ENCODE measurements around the gene PROKR1. TPM values are rescaled to one million over a fixed set of nuclear protein-coding genes. Genes with fewer than 3 reads are reported as not detected.

Gene PROKR1
- total and polyA plus RNA-seq, 2 of the 4 experiments (the other 2 are of a cell fraction) = not detected

GRCh38 chr2:68684197-68684596, 40.8 kb downstream of the PROKR1 start:
- H4K91ac ChIP-seq (ENCODE audit: insufficient read depth, low read depth, low read length) = no peak overlapping the region
- peaks cover 14% of the 10 kb centered on the region for H3K27me3 ChIP-seq (ENCODE audit: control insufficient read depth, insufficient read depth, low read length)
- H2BK20ac ChIP-seq (ENCODE audit: low read depth, low read length) = no peak overlapping the region
- H3K4me2 ChIP-seq (ENCODE audit: low read depth, low read length) = no peak overlapping the region
- no peak overlapping the region for H2BK5ac ChIP-seq (ENCODE audit: low read depth, low read length, poor library complexity, severe bottlenecking)
- H4K20me1 ChIP-seq (ENCODE audit: insufficient read depth, low read length) = no peaks in the 10 kb centered on the region
- H3K4me1 ChIP-seq (ENCODE audit: control insufficient read depth, insufficient read depth, low read length) = no peaks in the 10 kb centered on the region
- H3K27ac ChIP-seq (ENCODE audit: insufficient read depth, low read length) = no peak overlapping the region
- H3K23ac ChIP-seq (ENCODE audit: low read depth, low read length) = no peak overlapping the region
- DNase-seq (no peak), ATAC-seq (ENCODE audit: low read depth) (no peak)
- H3K9ac ChIP-seq (ENCODE audit: low read depth, low read length) = no peak overlapping the region
- no peak overlapping the region for H2BK120ac ChIP-seq (ENCODE audit: low read depth, low read length)
- no peaks in the 10 kb centered on the region for H3K9me1 ChIP-seq (ENCODE audit: insufficient read depth, low read length)
- H2BK15ac ChIP-seq (ENCODE audit: low read depth, low read length) = no peak overlapping the region
- BruUV-seq (replicated peaks) = no TSS peak
- TF ChIP-seq NFE2L2 (IDR thresholded peaks at IDR 0.05; ENCODE audit: low read depth, low read length) (no peak), MAZ (IDR thresholded peaks at IDR 0.05; ENCODE audit: borderline replicate concordance, low read depth, low read length) (no peak), FOS (IDR thresholded peaks at IDR 0.05; ENCODE audit: low read depth, low read length) (no peak), USF2 (IDR thresholded peaks at IDR 0.05; ENCODE audit: low read depth, low read length) (no peak), MXI1 (IDR thresholded peaks at IDR 0.05; ENCODE audit: borderline replicate concordance, low read depth, low read length) (no peak), RFX5 (IDR thresholded peaks at IDR 0.05; ENCODE audit: low read depth, low read length) (no peak), RAD21 (IDR thresholded peaks at IDR 0.05; ENCODE audit: low read length) (no peak), MAFK (IDR thresholded peaks at IDR 0.05; ENCODE audit: low read depth, low read length) (no peak), ELK1 (IDR thresholded peaks at IDR 0.05; ENCODE audit: borderline replicate concordance, low read depth, low read length) (no peak), POLR2A (IDR thresholded peaks at IDR 0.05; ENCODE audit: low read depth, low read length) (no peak), CEBPB (IDR thresholded peaks at IDR 0.05; ENCODE audit: low read depth, low read length) (no peak), BHLHE40 (IDR thresholded peaks at IDR 0.05; ENCODE audit: low read depth, low read length) (no peak), SMC3 (IDR thresholded peaks at IDR 0.05; ENCODE audit: low read depth, low read length) (no peak), CTCF (conservative IDR thresholded peaks at IDR 0.05; ENCODE audit: low read depth, low read length) (no peak), CHD1 (IDR thresholded peaks at IDR 0.05; ENCODE audit: low read depth, low read length) (no peak), RCOR1 (IDR thresholded peaks at IDR 0.05; ENCODE audit: insufficient replicate concordance, low read length) (no peak)
- H2AK5ac ChIP-seq (ENCODE audit: low read depth, low read length) = no peak overlapping the region
- H3K4ac ChIP-seq (ENCODE audit: low read depth, low read length) = no peak overlapping the region
- H3K14ac ChIP-seq (replicated peaks; ENCODE audit: low read depth, low read length) = no peak overlapping the region
- no peak overlapping the region for H3K56ac ChIP-seq (ENCODE audit: extremely low read depth, insufficient read depth, low read length)
- H3K79me1 ChIP-seq (ENCODE audit: low read depth in 1 of 2, low read length in 2 of 2) = no peaks in the 10 kb centered on the region
- intact Hi-C loops (cut with micrococcal nuclease) (no loop called here), in situ Hi-C loops (cut with MboI; ENCODE audit: low sequenced_read_pairs) (no loop called here), dilution Hi-C loops (cut with HindIII; ENCODE audit: low sequenced_read_pairs, unreplicated experiment) (no loop called here)
- no CpG with 5 or more reads among the region's 2 CpGs for WGBS, 2 experiments (ENCODE audit: extremely low coverage in 2 of 2, insufficient read length in 1 of 2)
- H2AK9ac ChIP-seq (replicated peaks; ENCODE audit: low read depth, low read length, poor library complexity) = no peak overlapping the region
- ChIA-PET CTCF (no interaction called here), POLR2A (ENCODE audit: unreplicated experiment) (no interaction called here)
- H3K18ac ChIP-seq (ENCODE audit: low read depth, low read length) = no peak overlapping the region
- H2AFZ ChIP-seq (replicated peaks; ENCODE audit: low read length, poor library complexity) = no peak overlapping the region
- H4K8ac ChIP-seq (ENCODE audit: low read depth in 2 of 2, low read length in 2 of 2) = no peak overlapping the region
- H3K36me3 ChIP-seq (ENCODE audit: control insufficient read depth, insufficient read depth, low read length) = no peaks in the 10 kb centered on the region
- no peak overlapping the region for H4K5ac ChIP-seq (ENCODE audit: low read depth, low read length)
- H3K9me3 ChIP-seq (ENCODE audit: control insufficient read depth, insufficient read depth, low read length) = no peaks in the 10 kb centered on the region
- H3K4me3 ChIP-seq (ENCODE audit: insufficient read depth, low read depth, low read length) = no peak overlapping the region

All from IMR-90 (cell line).